AG09319 (cell line): Measurements from ENCODE around the gene PI4K2A.
A peak's percentile ranks its signal among the peaks of the same experiment; 100 is the strongest.
"Not testable (repeated sequence)": the region's sequence is repeated elsewhere in the genome, so short reads cannot be mapped to it uniquely, and the experiment has no call there.

Source experiments
- DNase-seq: peaks from one replicate; pipeline ENCODE4 v3.0.0-alpha.2; 2010; ENCODE audit warnings: low read depth; ENCODE audit errors: extremely low read depth
- CTCF ChIP-seq: IDR thresholded peaks from 2 replicates; pipeline ENCODE4 v1.5.1; 2011; ENCODE audit warnings: low read depth, mild to moderate bottlenecking, inconsistent platforms, low read length, moderate library complexity

PI4K2A gene

GRCh38 chr10:97686301-97686961, 46.0 kb downstream of the PI4K2A start:
- DNase-seq: no peak

GRCh38 chr10:97686962-97687784, 46.7 kb downstream of the PI4K2A start, which contains the start of gene AVPI1:
Gene AVPI1 (minus strand): TSS chr10:97687241. CDS start chr10:97679905, 7,336 bp downstream.
- DNase-seq: peak; percentile 95
- no peak for TF ChIP-seq CTCF

More at GRCh38 chr10:97686301-97686961, 46.0 kb downstream of the PI4K2A start:
- no peak for TF ChIP-seq CTCF

GRCh38 chr10:97687785-97688781, 47.6 kb downstream of the PI4K2A start:
- peak; percentile 63 for DNase-seq
- no peak for TF ChIP-seq CTCF

- TF ChIP-seq CTCF: no peak
- peak; percentile 90 for DNase-seq
Observed at GRCh38 chr10:97689559-97690020, 49.1 kb downstream of the PI4K2A start.

- no peak for TF ChIP-seq CTCF
Observed at GRCh38 chr10:97690133-97690532, 49.7 kb downstream of the PI4K2A start.

GRCh38 chr10:97698072-97698655, 57.7 kb downstream of the PI4K2A start:
- DNase-seq: not testable (repeated sequence)

More at GRCh38 chr10:97690133-97690532, 49.7 kb downstream of the PI4K2A start:
- DNase-seq: no peak
